H1 (cell line): Measurements from ENCODE around the gene DDHD1.

ENCODE experiments used
- BACH1 ChIP-seq: IDR thresholded peaks from 2 replicates; pipeline ENCODE4 v1.6.1; 2012; ENCODE audit warnings: low read length, improper control_type of control experiment
- EZH2 ChIP-seq: fragments of 200-600 bp; sonication (generic); IDR thresholded peaks from 2 replicates; pipeline ENCODE4 v1.7.1; 2012; ENCODE audit warnings: low read depth, mild to moderate bottlenecking, moderate library complexity, low read length, inconsistent platforms; ENCODE audit not compliant: severe bottlenecking
- FOSL1 ChIP-seq: IDR thresholded peaks from 2 replicates; pipeline ENCODE4 v1.6.1; 2011; ENCODE audit warnings: mild to moderate bottlenecking, low read depth, low read length, moderate library complexity; ENCODE audit not compliant: insufficient read depth
- GTF2F1 ChIP-seq: IDR thresholded peaks from 2 replicates; pipeline ENCODE4 v1.6.1; 2012; ENCODE audit warnings: low read depth, low read length, improper control_type of control experiment, borderline replicate concordance
- JUN ChIP-seq: IDR thresholded peaks from 2 replicates; pipeline ENCODE4 v1.6.1; 2011; ENCODE audit warnings: low read depth, mild to moderate bottlenecking, improper control_type of control experiment, low read length
- POLR2A ChIP-seq, 2 experiments: IDR thresholded peaks; 1 replicate in 1 of 2; 2 replicates in 1 of 2; pipeline ENCODE4 v1.6.1; 2011; ENCODE audit warnings: low read depth in 2 of 2, low read length in 2 of 2, mild to moderate bottlenecking in 2 of 2; ENCODE audit errors: control extremely low read depth in 1 of 2
- POLR2AphosphoS5 ChIP-seq: IDR thresholded peaks from 2 replicates; pipeline ENCODE4 v1.6.1; 2011; ENCODE audit warnings: low read depth, low read length
- RBBP5 ChIP-seq: IDR thresholded peaks from 2 replicates; pipeline ENCODE4 v1.7.1; 2012; ENCODE audit warnings: low read depth, mild to moderate bottlenecking, inconsistent platforms, low read length, moderate library complexity, borderline replicate concordance
- ZNF274 ChIP-seq: IDR thresholded peaks from 2 replicates; pipeline ENCODE4 v1.7.0; 2012; ENCODE audit warnings: low read length, borderline replicate concordance; ENCODE audit errors: extremely low read depth
- TF ChIP-seq, protein P1 (sequence below), 3 experiments: IDR thresholded peaks; 1 replicate in 2 of 3; 2 replicates in 1 of 3; pipeline versions ENCODE4 v1.5.1 to v1.6.1; 2011; ENCODE audit warnings: low read length in 3 of 3, mild to moderate bottlenecking in 3 of 3, inconsistent platforms in 2 of 3, low read depth in 1 of 3, moderate library complexity in 1 of 3; ENCODE audit not compliant: insufficient read depth in 1 of 3; ENCODE audit errors: control extremely low read depth in 1 of 3
- TF ChIP-seq, protein P2 (sequence below): IDR thresholded peaks from 2 replicates; pipeline ENCODE4 v1.6.1; 2012; ENCODE audit warnings: inconsistent platforms

DNA sequence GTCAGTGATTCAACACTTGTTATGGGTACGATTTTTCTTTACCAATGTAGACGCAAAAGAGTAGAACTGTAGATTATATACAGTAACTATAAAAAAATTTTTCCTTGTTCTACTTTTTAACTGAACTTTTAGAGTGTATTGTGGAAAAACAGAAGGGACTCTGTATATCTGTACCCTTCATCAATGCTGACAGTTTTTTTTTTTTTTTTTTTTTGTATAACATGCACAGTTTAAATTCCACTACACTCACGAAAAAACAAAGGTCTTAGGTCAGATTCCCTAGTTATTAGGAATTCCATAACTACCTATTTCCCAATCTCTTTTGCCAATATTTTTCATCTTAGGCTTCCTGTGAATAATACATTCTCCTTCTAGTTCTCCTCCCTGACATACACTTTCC is 6.4 kb downstream of the DDHD1 start:
- TF ChIP-seq, protein P1, sequence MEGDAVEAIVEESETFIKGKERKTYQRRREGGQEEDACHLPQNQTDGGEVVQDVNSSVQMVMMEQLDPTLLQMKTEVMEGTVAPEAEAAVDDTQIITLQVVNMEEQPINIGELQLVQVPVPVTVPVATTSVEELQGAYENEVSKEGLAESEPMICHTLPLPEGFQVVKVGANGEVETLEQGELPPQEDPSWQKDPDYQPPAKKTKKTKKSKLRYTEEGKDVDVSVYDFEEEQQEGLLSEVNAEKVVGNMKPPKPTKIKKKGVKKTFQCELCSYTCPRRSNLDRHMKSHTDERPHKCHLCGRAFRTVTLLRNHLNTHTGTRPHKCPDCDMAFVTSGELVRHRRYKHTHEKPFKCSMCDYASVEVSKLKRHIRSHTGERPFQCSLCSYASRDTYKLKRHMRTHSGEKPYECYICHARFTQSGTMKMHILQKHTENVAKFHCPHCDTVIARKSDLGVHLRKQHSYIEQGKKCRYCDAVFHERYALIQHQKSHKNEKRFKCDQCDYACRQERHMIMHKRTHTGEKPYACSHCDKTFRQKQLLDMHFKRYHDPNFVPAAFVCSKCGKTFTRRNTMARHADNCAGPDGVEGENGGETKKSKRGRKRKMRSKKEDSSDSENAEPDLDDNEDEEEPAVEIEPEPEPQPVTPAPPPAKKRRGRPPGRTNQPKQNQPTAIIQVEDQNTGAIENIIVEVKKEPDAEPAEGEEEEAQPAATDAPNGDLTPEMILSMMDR (IDR thresholded peaks at IDR 0.05; ENCODE audit: control extremely low read depth in 1 of 3, insufficient read depth in 1 of 3, low read depth in 1 of 3, low read length in 3 of 3): no peak
- no peak for TF ChIP-seq ZNF274
- TF ChIP-seq JUN: no peak
- TF ChIP-seq FOSL1: no peak
- TF ChIP-seq BACH1: no peak
- TF ChIP-seq POLR2A (IDR thresholded peaks at IDR 0.05; ENCODE audit: control extremely low read depth in 1 of 2, low read depth in 2 of 2, low read length in 2 of 2): no peak
- TF ChIP-seq RBBP5: no peak
- no peak for TF ChIP-seq GTF2F1
- no peak for TF ChIP-seq EZH2
- TF ChIP-seq POLR2AphosphoS5: no peak
- TF ChIP-seq, protein P2, sequence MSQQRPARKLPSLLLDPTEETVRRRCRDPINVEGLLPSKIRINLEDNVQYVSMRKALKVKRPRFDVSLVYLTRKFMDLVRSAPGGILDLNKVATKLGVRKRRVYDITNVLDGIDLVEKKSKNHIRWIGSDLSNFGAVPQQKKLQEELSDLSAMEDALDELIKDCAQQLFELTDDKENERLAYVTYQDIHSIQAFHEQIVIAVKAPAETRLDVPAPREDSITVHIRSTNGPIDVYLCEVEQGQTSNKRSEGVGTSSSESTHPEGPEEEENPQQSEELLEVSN: no peak
